GM19395 (cell line): ENCODE data around the gene DNMT3B.
A peak's percentile ranks its signal among the peaks of the same experiment; 100 is the strongest.
"Not testable (repeated sequence)": the region's sequence is repeated elsewhere in the genome, so short reads cannot be mapped to it uniquely, and the experiment has no call there.

Source experiments
- ATAC-seq: cut with Tn5 transposase; IDR thresholded peaks from one replicate; pipeline ENCODE4 v1.9.1; 2021; ENCODE audit warnings: mild to moderate bottlenecking, moderate library complexity; ENCODE audit not compliant: unreplicated experiment

Gene DNMT3B

GRCh38 chr20:32761831-32762753 is at the start of gene DNMT3B:
TSS of gene DNMT3B (plus strand) at chr20:32762385. CDS start at chr20:32780324, 17,939 bp downstream.
- ATAC-seq = peak; percentile 76

GRCh38 chr20:32718749-32719348 is 43.3 kb upstream of the DNMT3B start:
- ATAC-seq = no peak

GRCh38 chr20:32727683-32728082 is 34.5 kb upstream of the DNMT3B start:
- ATAC-seq = no peak

DNA sequence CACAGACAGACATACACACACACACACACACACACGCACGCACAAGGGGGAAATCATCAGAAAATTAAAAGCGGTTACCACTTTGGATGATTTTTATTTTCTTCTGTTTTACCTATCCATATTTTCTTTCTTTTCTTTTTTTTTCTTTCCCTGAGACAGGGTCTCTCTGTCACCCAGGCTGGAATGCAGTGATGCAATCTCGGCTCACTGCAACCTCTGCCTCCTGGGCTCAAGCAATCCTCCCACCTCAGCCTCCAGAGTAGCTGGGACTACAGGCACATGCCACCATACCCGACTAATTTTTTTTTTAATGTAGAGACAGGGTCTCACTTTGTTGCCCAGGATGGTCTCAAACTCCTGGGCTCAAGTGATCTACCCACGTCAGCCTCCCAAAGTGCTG is 33.8 kb upstream of the DNMT3B start:
- not testable (repeated sequence) for ATAC-seq

DNA sequence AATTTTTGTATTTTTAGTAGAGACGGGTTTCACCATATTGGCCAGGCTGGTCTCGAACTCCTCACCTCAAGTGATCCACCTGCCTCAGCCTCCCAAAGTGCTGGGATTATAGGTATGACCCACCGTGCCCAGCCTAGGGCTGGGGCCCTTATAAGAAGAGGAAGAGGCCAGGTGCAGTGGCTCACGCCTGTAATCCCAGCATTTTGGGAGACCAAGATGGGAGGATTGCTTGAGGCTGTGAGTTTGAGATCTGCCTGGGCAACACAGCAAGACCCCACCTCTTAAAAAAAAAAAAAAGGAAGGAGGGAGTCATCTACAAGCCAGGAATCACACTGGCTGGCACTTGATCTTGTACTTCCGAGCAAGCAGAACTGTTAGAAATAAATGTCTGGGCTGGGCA is 32.9 kb upstream of the DNMT3B start:
- not testable (repeated sequence) for ATAC-seq

DNA sequence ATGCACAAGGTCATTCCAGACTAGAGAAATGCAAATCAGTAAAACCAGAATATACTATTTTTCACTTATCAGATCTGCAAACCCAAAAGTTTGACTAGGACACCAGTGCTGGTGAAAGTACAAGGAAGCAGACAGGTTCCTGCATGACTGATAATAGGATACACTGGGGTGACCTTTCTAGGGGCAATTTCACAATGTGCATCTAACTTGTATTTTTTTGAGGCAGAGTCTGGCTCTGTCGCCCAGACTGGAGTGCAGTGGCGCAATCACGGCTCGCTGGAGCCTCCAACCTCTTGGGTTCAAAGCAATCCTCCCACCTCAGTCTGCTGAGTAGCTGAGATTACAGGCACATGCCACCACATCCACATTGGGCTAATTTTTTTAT is 30.3 kb upstream of the DNMT3B start:
- no peak for ATAC-seq

DNA sequence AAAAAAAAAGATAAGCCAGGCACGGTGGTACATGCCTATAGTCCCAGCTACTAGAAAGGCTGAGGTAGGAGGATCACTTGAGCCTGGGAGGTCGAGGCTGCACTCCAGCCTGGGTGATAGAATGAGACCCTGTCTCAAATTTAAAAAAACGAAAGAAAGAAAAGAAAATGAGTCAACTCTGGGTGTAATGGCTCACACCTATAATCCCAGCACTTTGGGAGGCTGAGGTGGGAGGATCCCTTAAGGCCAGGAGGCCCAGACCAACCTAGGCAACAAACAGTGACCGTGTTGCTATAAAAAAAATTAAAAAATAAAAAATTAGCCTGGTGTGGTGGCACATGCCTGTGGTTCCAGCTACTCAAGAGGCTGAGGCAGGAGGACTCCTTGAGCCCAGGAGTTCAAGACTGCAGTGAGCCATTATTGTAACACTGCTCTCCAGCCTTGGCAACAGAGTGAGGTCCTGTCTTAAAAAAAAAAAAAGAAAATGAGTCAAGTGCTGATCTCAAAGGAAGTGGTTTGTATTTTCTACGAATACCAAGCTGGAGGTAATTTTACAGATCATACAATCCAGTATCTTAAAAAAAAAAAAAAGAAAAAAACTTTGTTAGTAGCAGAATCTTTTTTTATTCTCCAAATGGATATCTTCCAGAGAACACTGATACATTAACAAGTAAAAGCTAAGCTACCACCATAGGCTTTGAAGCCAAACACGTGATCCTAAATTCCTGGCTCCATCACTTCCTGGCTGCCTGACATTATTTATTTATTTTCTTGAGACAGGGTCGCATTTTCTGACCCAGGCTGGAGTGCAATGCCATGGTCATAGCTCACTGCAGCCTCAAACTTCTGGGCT is 24.6 kb upstream of the DNMT3B start:
- no peak for ATAC-seq

DNA sequence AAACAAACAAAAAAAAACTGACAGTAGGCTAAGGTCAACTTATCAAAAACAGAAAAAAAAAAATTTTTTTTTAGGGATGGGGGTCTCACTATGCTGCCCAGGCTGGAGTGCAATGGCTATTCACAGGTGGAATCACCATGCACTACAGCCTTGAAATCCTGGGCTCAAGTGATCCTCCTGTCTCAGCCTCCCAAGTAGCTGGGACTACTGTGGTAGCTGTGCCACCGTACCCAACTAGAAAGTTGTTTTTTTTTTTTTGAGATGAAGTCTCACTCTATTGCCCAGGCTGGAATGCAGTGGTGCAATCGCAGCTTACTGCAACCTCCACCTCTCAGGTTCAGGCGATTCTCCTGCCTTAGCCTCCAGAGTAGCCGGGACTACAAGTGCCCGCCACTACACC is 21.0 kb upstream of the DNMT3B start:
- no peak for ATAC-seq

DNA sequence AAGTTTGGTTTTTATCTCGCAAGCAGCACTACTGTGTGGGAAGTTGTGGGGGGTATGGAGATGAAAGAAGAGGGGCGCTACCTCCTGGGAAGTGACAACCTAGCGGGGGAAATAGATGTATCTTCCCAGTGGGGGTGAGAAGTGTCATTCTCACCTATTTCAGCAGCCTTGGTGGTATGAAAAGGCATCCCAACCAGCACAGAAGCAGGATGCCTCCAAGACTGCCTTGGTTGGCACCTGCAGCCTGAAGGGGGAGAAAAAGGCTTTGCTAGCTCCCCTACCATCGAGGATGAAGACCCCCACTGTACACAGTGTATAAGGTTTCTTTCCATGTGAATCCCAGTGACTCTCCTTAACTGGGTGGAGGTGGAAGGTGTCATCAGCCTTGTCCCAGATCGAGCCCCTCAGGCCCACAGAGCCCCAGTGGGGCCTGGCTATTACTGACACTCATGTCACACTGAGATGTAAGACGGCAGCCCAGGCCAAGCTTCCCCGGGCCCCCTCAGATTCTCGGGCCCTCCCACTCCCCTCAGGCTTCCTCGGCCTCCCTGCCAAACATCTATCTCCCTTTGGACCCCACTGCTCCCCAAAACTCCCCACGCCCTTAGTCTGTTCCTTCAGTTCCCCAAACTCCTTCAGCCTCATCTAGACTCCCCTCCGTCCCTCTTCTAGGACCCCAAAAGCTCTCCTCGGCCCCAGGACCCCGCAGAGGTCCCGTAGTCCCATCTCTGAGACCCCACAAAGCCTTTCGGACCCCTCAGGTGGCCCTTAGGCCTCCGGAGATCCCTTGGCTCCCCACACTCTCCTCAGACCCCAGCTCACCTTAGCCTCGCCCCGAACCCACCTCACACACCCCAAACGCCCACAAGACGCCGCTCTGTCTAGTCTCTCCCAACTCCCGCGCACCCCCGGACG is 19.6 kb upstream of the DNMT3B start:
- ATAC-seq = no peak

DNA sequence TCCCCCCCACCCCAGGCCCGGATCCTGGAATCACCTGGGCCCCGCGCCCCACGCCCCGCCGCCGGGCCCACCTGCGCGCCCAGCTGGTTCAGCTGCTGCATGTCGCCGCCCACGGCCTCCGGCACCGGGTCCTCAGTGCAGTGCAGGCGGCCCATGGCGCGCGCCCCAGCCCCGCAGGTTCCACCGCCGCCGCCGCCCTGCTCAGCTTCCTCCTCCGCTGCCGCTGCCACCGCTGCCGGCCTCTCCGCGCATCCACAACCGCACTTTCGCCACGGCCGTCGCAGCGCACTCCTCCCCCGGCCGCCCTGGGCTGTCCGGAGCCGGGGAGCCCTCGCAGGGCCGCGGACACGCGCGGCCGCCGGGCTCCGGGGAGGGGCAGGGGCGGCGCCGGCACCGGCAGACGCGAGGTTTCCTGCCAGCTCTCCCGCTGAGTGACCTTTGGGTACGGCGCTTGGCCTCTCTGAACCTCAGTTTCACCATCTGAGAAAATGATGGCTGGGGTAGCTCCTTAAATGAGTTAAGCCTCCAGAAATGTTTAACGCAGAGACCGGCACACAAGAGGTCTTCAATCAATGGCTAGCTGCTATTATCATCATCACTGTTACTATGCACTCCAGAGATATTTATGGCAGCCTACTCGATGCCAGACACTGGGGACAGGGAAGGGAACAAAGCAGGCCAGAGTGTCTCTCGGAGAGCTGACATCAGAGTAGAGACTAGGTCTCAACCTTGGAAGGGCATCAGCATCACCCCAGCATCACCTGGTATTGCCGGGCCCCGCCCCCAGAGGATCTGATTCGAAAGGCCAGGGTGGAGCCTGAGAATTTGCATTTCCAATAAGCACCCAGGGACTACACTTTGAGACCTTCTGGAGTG is 18.7 kb upstream of the DNMT3B start, which contains the start of gene COMMD7:
COMMD7 (minus strand) TSS at position 231 of the 876 bp plus-strand sequence; CDS start at position 155, 76 bp downstream.
- peak; percentile 69 for ATAC-seq

DNA sequence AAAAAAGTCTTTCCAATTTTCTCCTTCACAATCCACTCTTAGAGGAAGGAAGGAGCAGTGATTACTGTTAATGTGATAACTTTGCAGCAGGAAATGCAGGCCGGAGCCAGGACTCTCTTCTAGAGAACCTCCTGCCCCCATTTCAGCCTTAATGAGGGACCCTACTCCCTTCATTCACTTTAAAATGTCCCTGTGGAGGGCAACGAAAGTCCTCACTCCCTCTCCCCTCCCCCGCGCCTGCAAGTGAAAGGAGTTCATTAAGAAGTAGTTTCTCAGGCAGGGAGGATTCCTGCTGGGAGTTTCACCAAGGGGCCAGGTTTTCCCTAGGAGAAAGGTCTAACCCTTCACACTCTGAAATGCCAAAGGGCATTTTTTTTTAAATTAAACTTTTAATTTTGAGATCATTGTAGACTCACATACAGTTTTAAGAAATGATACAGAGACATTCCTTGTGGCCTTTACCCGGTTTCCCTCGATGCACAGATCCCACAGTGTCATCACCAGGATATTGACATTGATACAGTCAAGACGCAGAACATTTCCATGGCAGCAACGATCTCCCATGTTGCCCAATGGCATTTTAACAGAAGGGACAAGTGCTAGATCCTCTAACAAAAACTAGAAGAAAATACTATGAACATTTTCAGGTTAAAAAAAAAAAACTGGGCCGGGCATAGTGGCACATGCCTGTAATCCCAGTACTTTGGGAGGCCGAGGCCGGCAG is 12.1 kb upstream of the DNMT3B start:
- ATAC-seq = no peak

DNA sequence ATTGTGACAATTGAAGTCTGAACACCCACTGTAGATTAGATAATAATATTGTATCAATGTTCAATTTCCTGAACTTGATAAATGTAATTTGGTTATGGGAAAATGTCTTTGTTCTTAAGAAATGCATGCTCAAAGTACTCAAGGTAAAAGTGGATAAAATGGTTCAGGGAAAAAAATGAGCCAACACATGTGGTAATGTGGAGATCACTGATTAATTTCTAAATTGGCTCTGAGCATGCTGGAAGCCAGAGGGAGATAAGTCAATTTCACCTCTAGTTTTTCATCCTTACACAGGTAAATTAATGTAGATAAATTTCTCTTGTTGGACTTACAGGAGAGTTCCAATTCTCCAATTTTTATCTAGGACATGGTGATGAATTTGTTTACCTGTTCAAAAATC is 10.9 kb upstream of the DNMT3B start:
- ATAC-seq = no peak

- ATAC-seq = no peak
Observed at GRCh38 chr20:32751702-32752457, 10.3 kb upstream of the DNMT3B start.

GRCh38 chr20:32752458-32753250 is 9.5 kb upstream of the DNMT3B start:
- no peak for ATAC-seq

DNA sequence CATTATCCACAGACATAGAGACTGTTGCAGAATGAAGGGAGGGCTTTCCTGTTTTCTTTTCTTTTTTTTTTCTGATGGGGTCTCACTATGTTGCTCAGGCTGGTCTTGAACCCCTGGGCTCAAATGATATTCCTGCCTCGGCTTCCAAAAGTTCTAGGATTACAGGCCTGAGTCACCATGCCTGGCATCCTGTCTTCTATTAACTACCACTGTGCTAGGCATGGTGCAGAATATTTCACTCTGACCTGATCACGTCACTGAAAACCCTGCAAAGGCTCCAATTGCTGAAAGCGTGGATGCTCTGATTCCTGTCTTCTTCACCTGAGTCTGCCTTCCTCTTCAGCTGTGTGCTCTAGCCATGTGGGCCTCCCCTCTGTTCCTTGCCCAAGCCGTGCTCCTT is 8.5 kb upstream of the DNMT3B start:
- no peak for ATAC-seq

DNA sequence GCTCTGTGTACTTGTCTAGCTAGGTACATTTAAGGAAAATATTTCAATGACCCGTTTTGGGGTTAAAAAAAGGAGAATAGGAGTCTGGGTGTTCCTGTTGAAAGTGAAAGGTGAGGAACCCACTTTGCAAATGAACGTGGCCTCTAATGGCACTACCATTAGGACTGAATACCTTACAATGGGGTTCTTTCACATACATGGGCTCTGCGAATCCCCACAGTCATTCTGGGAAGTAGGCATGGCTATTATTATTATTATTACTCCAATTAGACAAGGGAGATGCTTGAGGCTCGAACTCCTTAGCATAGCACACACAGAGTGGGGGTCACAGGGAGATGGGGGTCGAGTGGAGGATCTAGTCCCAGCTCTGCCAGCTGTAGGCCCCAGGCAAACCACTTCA is 6.0 kb upstream of the DNMT3B start:
- no peak for ATAC-seq

GRCh38 chr20:32761417-32761830 is 761 bp upstream of the DNMT3B start:
- ATAC-seq = no peak
